OCI-LY7 (cell line): Measurements from ENCODE around the gene BRSK2.

Source experiments
- CTCF ChIP-seq: fragments of 200-600 bp; sonication (generic); conservative IDR thresholded peaks from 2 replicates; pipeline ENCODE4 v1.5.1; 2014; ENCODE audit warnings: mild to moderate bottlenecking, antibody characterized with exemption, low read length, moderate library complexity, mixed read lengths
- EZH2phosphoT487 ChIP-seq: fragments of 200-600 bp; sonication (generic); IDR thresholded peaks from 2 replicates; pipeline ENCODE4 v1.6.1; 2018; ENCODE audit warnings: low read depth, borderline replicate concordance, mild to moderate bottlenecking, mixed run types, antibody characterized with exemption, low read length, moderate library complexity, mixed read lengths

- TF ChIP-seq CTCF (no peak), EZH2phosphoT487 (no peak)
These were observed 110.2 kb downstream of the BRSK2 start for GRCh38 chr11:1499899-1500298.
